ENCODE results near the gene FAM131C.
"Not testable (repeated sequence)": the region's sequence is repeated elsewhere in the genome, so short reads cannot be mapped to it uniquely, and the experiment has no call there.

FAM131C gene

DNA sequence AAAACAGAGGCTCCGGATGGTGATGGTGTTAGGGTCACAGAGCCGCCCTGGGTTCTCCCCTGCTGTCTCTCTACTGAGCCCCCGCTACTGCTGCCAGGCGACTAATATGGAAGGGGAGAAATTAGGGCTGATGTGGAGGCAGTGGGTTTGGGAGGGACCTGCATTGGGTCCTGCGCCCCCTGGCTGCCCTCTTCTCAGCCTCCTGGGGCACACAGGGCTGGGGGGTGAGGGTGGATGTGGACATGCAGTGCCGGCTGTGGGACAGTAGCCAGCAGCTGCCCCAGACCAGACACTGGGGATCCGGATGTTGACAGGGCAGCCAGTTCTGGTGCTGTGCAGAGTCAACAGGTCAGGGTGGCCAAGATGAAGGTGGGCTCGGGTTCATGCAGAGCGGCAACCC, 31.4 kb downstream of the FAM131C start:
- no peak overlapping the region for H3K4me3 ChIP-seq (ENCODE audit: low read depth in 1 of 5, low read length in 5 of 5)
- H3K9ac ChIP-seq (ENCODE audit: low read length in 5 of 5), result no peak overlapping the region
- H3K36me3 ChIP-seq (ENCODE audit: control insufficient read depth in 5 of 5, insufficient read depth in 5 of 5, low read length in 5 of 5), result no peaks in the 10 kb centered on the region
- H3K27me3 ChIP-seq (ENCODE audit: control insufficient read depth in 5 of 5, insufficient read depth in 4 of 5, low read length in 5 of 5), result peaks cover 0 to 3% (median 0%) of the 10 kb centered on the region in 5 donors
- H3K9me3 ChIP-seq (ENCODE audit: control insufficient read depth in 5 of 5, low read length in 5 of 5), result no peaks in the 10 kb centered on the region
- no peak overlapping the region for H3K27ac ChIP-seq (ENCODE audit: low read depth, low read length)
- no peaks in the 10 kb centered on the region for H3K4me1 ChIP-seq (ENCODE audit: control insufficient read depth in 5 of 5, insufficient read depth in 5 of 5, low read length in 5 of 5)

DNA sequence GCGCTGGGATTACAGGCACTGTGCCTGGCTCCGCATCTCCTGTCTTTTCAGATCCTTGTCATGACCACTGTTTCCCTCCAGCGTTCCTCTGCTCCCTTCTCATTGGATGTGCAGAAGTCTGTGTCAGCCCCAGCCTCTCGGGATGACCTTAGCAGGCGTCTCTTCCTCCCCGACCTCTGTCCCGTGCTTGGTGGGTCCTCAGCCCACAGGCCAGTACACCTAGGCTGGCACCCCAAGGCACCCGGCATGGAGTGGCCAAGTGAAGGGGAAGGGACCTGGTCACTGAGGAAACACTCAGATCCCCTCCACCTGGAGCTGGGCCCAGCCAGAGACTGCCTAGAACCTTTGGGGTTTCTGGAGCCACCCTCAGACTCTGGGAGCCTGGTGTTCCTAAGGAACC, 32.3 kb downstream of the FAM131C start:
- Histone ChIP-seq H3K9ac (ENCODE audit: low read length in 5 of 5) (no peak overlapping the region), H3K4me3 (ENCODE audit: low read depth in 1 of 5, low read length in 5 of 5) (no peak overlapping the region), H3K27ac (ENCODE audit: low read depth, low read length) (no peak overlapping the region), H3K4me1 (ENCODE audit: control insufficient read depth in 5 of 5, insufficient read depth in 5 of 5, low read length in 5 of 5) (no peaks in the 10 kb centered on the region), H3K36me3 (ENCODE audit: control insufficient read depth in 5 of 5, insufficient read depth in 5 of 5, low read length in 5 of 5) (no peaks in the 10 kb centered on the region), H3K27me3 (ENCODE audit: control insufficient read depth in 5 of 5, insufficient read depth in 4 of 5, low read length in 5 of 5) (peaks cover 0 to 3% (median 0%) of the 10 kb centered on the region in 5 donors), H3K9me3 (ENCODE audit: control insufficient read depth in 5 of 5, low read length in 5 of 5) (no peaks in the 10 kb centered on the region)

DNA sequence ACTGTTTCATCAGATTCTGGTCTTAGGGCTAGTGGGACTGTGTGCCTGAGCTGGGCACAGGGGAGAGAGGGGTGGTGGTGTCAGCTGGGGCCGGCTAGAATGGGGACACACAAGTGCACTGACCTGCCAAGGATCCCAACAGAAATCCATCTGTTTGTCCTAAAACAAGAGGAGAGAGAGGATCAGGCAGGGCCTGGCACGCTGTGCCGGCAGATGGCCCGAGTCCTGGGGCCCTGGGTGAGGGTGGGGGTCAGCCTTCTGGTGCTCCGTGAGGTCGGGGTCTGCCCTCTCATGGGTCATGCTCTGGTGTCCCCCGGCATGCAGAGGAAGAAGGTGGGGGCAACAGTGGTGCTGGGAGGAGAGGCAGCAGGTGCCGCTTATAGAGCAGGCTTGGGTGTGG, 33.6 kb downstream of the FAM131C start:
- H3K4me3 ChIP-seq (ENCODE audit: low read depth in 1 of 5, low read length in 5 of 5); H3K4me1 ChIP-seq (ENCODE audit: control insufficient read depth in 5 of 5, insufficient read depth in 5 of 5, low read length in 5 of 5); H3K36me3 ChIP-seq (ENCODE audit: control insufficient read depth in 5 of 5, insufficient read depth in 5 of 5, low read length in 5 of 5); H3K27ac ChIP-seq (ENCODE audit: low read depth, low read length); H3K9me3 ChIP-seq (ENCODE audit: control insufficient read depth in 5 of 5, low read length in 5 of 5); H3K9ac ChIP-seq (ENCODE audit: low read length in 5 of 5); H3K27me3 ChIP-seq (ENCODE audit: control insufficient read depth in 5 of 5, insufficient read depth in 4 of 5, low read length in 5 of 5): not testable (repeated sequence)

DNA sequence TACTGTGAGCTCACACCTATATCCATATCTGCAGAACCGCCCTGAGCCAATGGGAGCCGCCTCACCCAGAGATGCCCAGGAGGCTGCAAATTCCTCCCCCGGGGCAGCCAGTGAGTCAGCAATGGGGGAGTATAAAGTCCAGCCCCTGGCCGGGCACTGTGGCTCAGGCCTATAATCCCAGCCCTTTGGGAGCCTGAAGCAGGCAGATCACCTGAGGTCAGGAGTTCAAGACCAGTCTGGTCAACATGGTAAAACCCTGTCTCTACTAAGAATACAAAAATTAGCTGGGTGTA, 34.9 kb downstream of the FAM131C start:
- no peaks in the 10 kb centered on the region for H3K36me3 ChIP-seq (ENCODE audit: control insufficient read depth in 5 of 5, insufficient read depth in 5 of 5, low read length in 5 of 5)
- no peak overlapping the region for H3K4me3 ChIP-seq (ENCODE audit: low read depth in 1 of 5, low read length in 5 of 5)

GRCh38 chr1:16036461-16036860, 37.0 kb downstream of the FAM131C start:
- not testable (repeated sequence) for H3K27me3 ChIP-seq (ENCODE audit: control insufficient read depth in 5 of 5, insufficient read depth in 4 of 5, low read length in 5 of 5); H3K4me1 ChIP-seq (ENCODE audit: control insufficient read depth in 5 of 5, insufficient read depth in 5 of 5, low read length in 5 of 5); H3K4me3 ChIP-seq (ENCODE audit: low read depth in 1 of 5, low read length in 5 of 5); H3K27ac ChIP-seq (ENCODE audit: low read depth, low read length); H3K9me3 ChIP-seq (ENCODE audit: control insufficient read depth in 5 of 5, low read length in 5 of 5); H3K9ac ChIP-seq (ENCODE audit: low read length in 5 of 5); H3K36me3 ChIP-seq (ENCODE audit: control insufficient read depth in 5 of 5, insufficient read depth in 5 of 5, low read length in 5 of 5)

More for the DNA sequence above, 34.9 kb downstream of the FAM131C start:
- Histone ChIP-seq H3K27me3 (ENCODE audit: control insufficient read depth in 5 of 5, insufficient read depth in 4 of 5, low read length in 5 of 5) (peaks cover 0 to 3% (median 0%) of the 10 kb centered on the region in 5 donors), H3K4me1 (ENCODE audit: control insufficient read depth in 5 of 5, insufficient read depth in 5 of 5, low read length in 5 of 5) (no peaks in the 10 kb centered on the region), H3K9me3 (ENCODE audit: control insufficient read depth in 5 of 5, low read length in 5 of 5) (no peaks in the 10 kb centered on the region), H3K9ac (ENCODE audit: low read length in 5 of 5) (no peak overlapping the region), H3K27ac (ENCODE audit: low read depth, low read length) (no peak overlapping the region)

DNA sequence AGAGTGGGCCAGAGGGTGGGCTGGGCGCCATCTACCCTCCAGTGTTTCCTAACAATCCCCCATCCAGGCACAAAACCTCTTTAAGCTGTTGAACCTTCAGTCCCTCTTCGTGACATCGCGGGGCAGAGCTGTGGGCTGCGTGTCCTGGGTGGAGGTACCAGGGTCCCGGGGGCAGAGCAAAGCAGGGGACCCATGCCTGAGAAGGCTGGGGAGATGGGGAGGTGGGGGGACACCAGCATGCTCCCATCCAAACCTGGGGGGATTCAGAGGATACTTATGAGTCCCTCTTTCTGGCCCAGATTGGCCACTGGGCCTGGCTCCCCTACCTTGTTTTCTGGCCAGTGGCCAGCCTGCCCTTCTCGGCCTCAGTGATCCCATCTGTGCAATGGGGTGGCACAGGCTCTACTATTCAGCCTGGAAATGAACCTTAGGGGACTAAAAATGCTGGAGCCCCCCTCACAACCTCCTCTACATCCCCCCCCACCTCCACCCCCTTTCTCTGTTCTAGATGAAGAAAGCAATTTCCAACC, 40.3 kb downstream of the FAM131C start:
- H3K36me3 ChIP-seq (ENCODE audit: control insufficient read depth in 5 of 5, insufficient read depth in 5 of 5, low read length in 5 of 5); H3K4me3 ChIP-seq (ENCODE audit: low read depth in 1 of 5, low read length in 5 of 5); H3K9me3 ChIP-seq (ENCODE audit: control insufficient read depth in 5 of 5, low read length in 5 of 5); H3K9ac ChIP-seq (ENCODE audit: low read length in 5 of 5); H3K27ac ChIP-seq (ENCODE audit: low read depth, low read length): not testable (repeated sequence)
- peaks cover 0 to 12% (median 9%) of the 10 kb centered on the region in 5 donors for H3K4me1 ChIP-seq (ENCODE audit: control insufficient read depth in 5 of 5, insufficient read depth in 5 of 5, low read length in 5 of 5)
- peaks cover 0 to 10% (median 2%) of the 10 kb centered on the region in 5 donors for H3K27me3 ChIP-seq (ENCODE audit: control insufficient read depth in 5 of 5, insufficient read depth in 4 of 5, low read length in 5 of 5)

DNA sequence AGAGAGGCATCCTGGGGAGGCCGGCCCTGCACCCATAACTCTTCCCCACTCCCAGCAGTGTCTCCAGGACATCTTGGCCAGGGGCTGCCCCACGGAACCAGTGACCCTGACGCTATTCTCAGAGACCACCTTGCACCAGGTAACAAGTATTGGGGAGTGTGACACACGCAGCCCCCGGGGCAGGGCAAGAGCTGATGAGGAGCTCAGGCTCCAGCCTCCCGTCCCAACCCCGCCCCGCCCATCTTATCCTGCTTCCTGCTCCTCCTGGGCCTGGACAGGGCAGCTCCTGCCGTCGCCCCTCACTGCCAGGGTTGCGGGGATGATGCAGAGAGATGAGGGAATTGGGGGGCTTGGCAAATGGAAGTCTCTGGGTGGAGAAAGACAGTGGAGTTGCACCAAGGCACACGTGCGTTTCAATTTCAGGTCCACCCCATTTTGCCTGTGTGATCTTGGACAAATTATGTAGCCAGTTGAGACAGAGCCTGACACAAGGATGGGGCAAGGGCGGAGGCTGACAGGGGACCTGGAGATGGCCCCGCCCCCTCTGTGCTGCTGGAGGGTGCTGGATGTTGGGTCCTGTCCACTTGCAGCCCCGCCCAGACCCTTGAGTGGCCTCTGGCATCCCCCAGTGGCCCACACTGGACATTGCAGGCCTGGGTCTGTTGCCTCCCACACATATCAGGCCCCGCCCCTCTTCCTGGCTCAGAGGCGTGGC, 40.9 kb downstream of the FAM131C start:
- no peak overlapping the region for H3K4me3 ChIP-seq (ENCODE audit: low read depth in 1 of 5, low read length in 5 of 5)
- H3K9ac ChIP-seq (ENCODE audit: low read length in 5 of 5), result no peak overlapping the region
- peaks cover 0 to 14% (median 10%) of the 10 kb centered on the region in 5 donors for H3K4me1 ChIP-seq (ENCODE audit: control insufficient read depth in 5 of 5, insufficient read depth in 5 of 5, low read length in 5 of 5)
- no peaks in the 10 kb centered on the region for H3K9me3 ChIP-seq (ENCODE audit: control insufficient read depth in 5 of 5, low read length in 5 of 5)
- no peak overlapping the region for H3K27ac ChIP-seq (ENCODE audit: low read depth, low read length)
- no peaks in the 10 kb centered on the region for H3K36me3 ChIP-seq (ENCODE audit: control insufficient read depth in 5 of 5, insufficient read depth in 5 of 5, low read length in 5 of 5)
- H3K27me3 ChIP-seq (ENCODE audit: control insufficient read depth in 5 of 5, insufficient read depth in 4 of 5, low read length in 5 of 5), result peaks cover 0 to 9% (median 3%) of the 10 kb centered on the region in 5 donors

GRCh38 chr1:16031551-16031950, 41.9 kb downstream of the FAM131C start:
- Histone ChIP-seq H3K36me3 (ENCODE audit: control insufficient read depth in 5 of 5, insufficient read depth in 5 of 5, low read length in 5 of 5) (no peaks in the 10 kb centered on the region), H3K27me3 (ENCODE audit: control insufficient read depth in 5 of 5, insufficient read depth in 4 of 5, low read length in 5 of 5) (peaks cover 0 to 8% (median 3%) of the 10 kb centered on the region in 5 donors)

DNA sequence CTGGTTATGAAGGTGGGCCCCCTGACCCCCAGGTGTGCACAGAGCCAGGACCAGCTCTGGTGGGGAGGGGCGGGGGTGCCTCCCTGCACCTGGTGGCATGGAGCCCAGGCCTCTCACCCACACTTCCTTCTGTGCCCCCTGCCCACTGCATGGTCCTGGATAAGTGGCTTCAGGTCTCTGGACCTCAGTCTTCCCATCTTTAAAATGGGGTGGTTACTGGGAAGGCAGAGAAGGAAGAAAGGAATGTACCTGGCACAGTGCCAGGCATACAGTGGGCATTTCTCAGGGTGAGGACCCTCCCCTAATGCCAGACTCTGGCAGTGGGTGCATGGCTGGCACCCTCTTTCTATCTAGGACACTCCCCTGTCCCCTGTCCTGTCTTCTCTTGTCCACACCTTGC, 44.2 kb downstream of the FAM131C start:
- no peak overlapping the region for H3K9ac ChIP-seq (ENCODE audit: low read length in 5 of 5)
- no peak overlapping the region for H3K4me3 ChIP-seq (ENCODE audit: low read depth in 1 of 5, low read length in 5 of 5)
- H3K27me3 ChIP-seq (ENCODE audit: control insufficient read depth in 5 of 5, insufficient read depth in 4 of 5, low read length in 5 of 5), result peaks cover 0 to 8% (median 3%) of the 10 kb centered on the region in 5 donors
- no peaks in the 10 kb centered on the region for H3K9me3 ChIP-seq (ENCODE audit: control insufficient read depth in 5 of 5, low read length in 5 of 5)
- no peaks in the 10 kb centered on the region for H3K36me3 ChIP-seq (ENCODE audit: control insufficient read depth in 5 of 5, insufficient read depth in 5 of 5, low read length in 5 of 5)
- H3K4me1 ChIP-seq (ENCODE audit: control insufficient read depth in 5 of 5, insufficient read depth in 5 of 5, low read length in 5 of 5), result peaks cover 0 to 24% (median 20%) of the 10 kb centered on the region in 5 donors
- H3K27ac ChIP-seq (ENCODE audit: low read depth, low read length), result no peak overlapping the region

More at GRCh38 chr1:16031551-16031950, 41.9 kb downstream of the FAM131C start:
- Histone ChIP-seq H3K4me3 (ENCODE audit: low read depth in 1 of 5, low read length in 5 of 5) (no peak overlapping the region), H3K4me1 (ENCODE audit: control insufficient read depth in 5 of 5, insufficient read depth in 5 of 5, low read length in 5 of 5) (peaks cover 0 to 20% (median 16%) of the 10 kb centered on the region in 5 donors), H3K9ac (ENCODE audit: low read length in 5 of 5) (no peak overlapping the region), H3K9me3 (ENCODE audit: control insufficient read depth in 5 of 5, low read length in 5 of 5) (no peaks in the 10 kb centered on the region), H3K27ac (ENCODE audit: low read depth, low read length) (no peak overlapping the region)

GRCh38 chr1:16029003-16029268, 44.5 kb downstream of the FAM131C start:
- not testable (repeated sequence) for H3K4me3 ChIP-seq (ENCODE audit: low read depth in 1 of 5, low read length in 5 of 5); H3K36me3 ChIP-seq (ENCODE audit: control insufficient read depth in 5 of 5, insufficient read depth in 5 of 5, low read length in 5 of 5); H3K9me3 ChIP-seq (ENCODE audit: control insufficient read depth in 5 of 5, low read length in 5 of 5); H3K27ac ChIP-seq (ENCODE audit: low read depth, low read length); H3K27me3 ChIP-seq (ENCODE audit: control insufficient read depth in 5 of 5, insufficient read depth in 4 of 5, low read length in 5 of 5); H3K9ac ChIP-seq (ENCODE audit: low read length in 5 of 5)
- H3K4me1 ChIP-seq (ENCODE audit: control insufficient read depth in 5 of 5, insufficient read depth in 5 of 5, low read length in 5 of 5), result peaks cover 0 to 24% (median 20%) of the 10 kb centered on the region in 5 donors
